HEK293 (cell line): Measurements from ENCODE around the gene TPMT.
A peak's percentile ranks its signal among the peaks of the same experiment; 100 is the strongest.

Experiments used
- BCL6B ChIP-seq: fragments of 450-650 bp; formaldehyde crosslinking; IDR thresholded peaks from 2 replicates; pipeline ENCODE4 v1.5.1; 2017; ENCODE audit warnings: missing biosample characterization, missing genetic modification characterization
- PATZ1 ChIP-seq: fragments of 450-650 bp; formaldehyde crosslinking; IDR thresholded peaks from 2 replicates; pipeline ENCODE4 v1.5.1; 2016; ENCODE audit warnings: missing biosample characterization, missing genetic modification characterization
- RBAK ChIP-seq: fragments of 450-650 bp; formaldehyde crosslinking; IDR thresholded peaks from 2 replicates; pipeline ENCODE4 v1.5.1; 2016; ENCODE audit warnings: missing biosample characterization, missing genetic modification characterization
- REST ChIP-seq: fragments of 450-650 bp; formaldehyde crosslinking; IDR thresholded peaks from 2 replicates; pipeline ENCODE4 v1.5.1; 2016; ENCODE audit warnings: missing biosample characterization, missing genetic modification characterization
- SP7 ChIP-seq: fragments of 450-650 bp; formaldehyde crosslinking; IDR thresholded peaks from 2 replicates; pipeline ENCODE4 v1.5.1; 2016; ENCODE audit warnings: missing biosample characterization, missing genetic modification characterization
- TCF7L2 ChIP-seq: IDR thresholded peaks from 2 replicates; pipeline ENCODE4 v1.6.1; 2011; ENCODE audit warnings: low read depth, mild to moderate bottlenecking, inconsistent platforms, low read length, moderate library complexity, borderline replicate concordance
- TRIM28 ChIP-seq: IDR thresholded peaks from 2 replicates; pipeline ENCODE4 v1.6.1; 2011; ENCODE audit warnings: low read length, control low read depth, borderline replicate concordance
- ZBTB10 ChIP-seq: fragments of 450-650 bp; formaldehyde crosslinking; IDR thresholded peaks from 2 replicates; pipeline ENCODE4 v1.5.1; 2016; ENCODE audit warnings: missing biosample characterization, missing genetic modification characterization
- ZNF146 ChIP-seq: fragments of 450-650 bp; formaldehyde crosslinking; IDR thresholded peaks from 2 replicates; pipeline ENCODE4 v1.5.1; 2016; ENCODE audit warnings: missing biosample characterization, missing genetic modification characterization
- ZNF148 ChIP-seq: fragments of 450-650 bp; formaldehyde crosslinking; IDR thresholded peaks from 2 replicates; pipeline ENCODE4 v1.5.0; 2017; ENCODE audit warnings: missing biosample characterization, missing genetic modification characterization, borderline replicate concordance
- ZNF16 ChIP-seq: fragments of 450-650 bp; formaldehyde crosslinking; IDR thresholded peaks from 2 replicates; pipeline ENCODE4 v1.5.1; 2016; ENCODE audit warnings: low read depth, missing biosample characterization, missing genetic modification characterization
- ZNF335 ChIP-seq: fragments of 450-650 bp; formaldehyde crosslinking; conservative IDR thresholded peaks from 2 replicates; pipeline ENCODE4 v1.5.1; 2016; ENCODE audit warnings: missing biosample characterization, missing genetic modification characterization
- ZNF354C ChIP-seq: fragments of 450-650 bp; formaldehyde crosslinking; IDR thresholded peaks from 2 replicates; pipeline ENCODE4 v1.5.1; 2016; ENCODE audit warnings: missing biosample characterization, missing genetic modification characterization, low read depth, borderline replicate concordance
- ZNF398 ChIP-seq: fragments of 450-650 bp; formaldehyde crosslinking; IDR thresholded peaks from 2 replicates; pipeline ENCODE4 v1.5.1; 2017; ENCODE audit warnings: missing biosample characterization, missing genetic modification characterization
- ZNF423 ChIP-seq: fragments of 450-650 bp; formaldehyde crosslinking; IDR thresholded peaks from 2 replicates; pipeline ENCODE4 v1.5.1; 2016; ENCODE audit warnings: missing biosample characterization, missing genetic modification characterization
- ZNF426 ChIP-seq: fragments of 450-650 bp; formaldehyde crosslinking; IDR thresholded peaks from 2 replicates; pipeline ENCODE4 v1.5.1; 2017; ENCODE audit warnings: missing biosample characterization, missing genetic modification characterization, mild to moderate bottlenecking, inconsistent platforms, moderate library complexity
- ZNF510 ChIP-seq: fragments of 450-650 bp; formaldehyde crosslinking; IDR thresholded peaks from 2 replicates; pipeline ENCODE4 v1.5.1; 2018; ENCODE audit warnings: mild to moderate bottlenecking, missing genetic modification characterization, missing biosample characterization; ENCODE audit not compliant: insufficient replicate concordance
- ZNF561 ChIP-seq: fragments of 450-650 bp; IDR thresholded peaks from 2 replicates; pipeline ENCODE4 v1.5.1; 2018; ENCODE audit warnings: missing biosample characterization, missing genetic modification characterization, borderline replicate concordance
- ZNF600 ChIP-seq: fragments of 450-650 bp; formaldehyde crosslinking; IDR thresholded peaks from 2 replicates; pipeline ENCODE4 v1.5.1; 2016; ENCODE audit warnings: missing biosample characterization, missing genetic modification characterization
- ZNF629 ChIP-seq: fragments of 450-650 bp; formaldehyde crosslinking; IDR thresholded peaks from 2 replicates; pipeline ENCODE4 v1.5.1; 2017; ENCODE audit warnings: missing biosample characterization, missing genetic modification characterization
- ZNF660 ChIP-seq: fragments of 450-650 bp; IDR thresholded peaks from 2 replicates; pipeline ENCODE4 v1.5.1; 2018; ENCODE audit warnings: missing biosample characterization, mild to moderate bottlenecking, missing genetic modification characterization
- ZNF670 ChIP-seq: fragments of 450-650 bp; formaldehyde crosslinking; IDR thresholded peaks from 2 replicates; pipeline ENCODE4 v1.5.1; 2016; ENCODE audit warnings: missing biosample characterization, missing genetic modification characterization, low read depth
- ZNF677 ChIP-seq: fragments of 450-650 bp; IDR thresholded peaks from 2 replicates; pipeline ENCODE4 v1.5.0; 2018; ENCODE audit warnings: missing biosample characterization, mild to moderate bottlenecking, missing genetic modification characterization, moderate library complexity
- ZNF701 ChIP-seq: fragments of 450-650 bp; formaldehyde crosslinking; IDR thresholded peaks from 2 replicates; pipeline ENCODE4 v1.5.1; 2016; ENCODE audit warnings: missing biosample characterization, missing genetic modification characterization
- ZNF777 ChIP-seq: fragments of 450-650 bp; formaldehyde crosslinking; IDR thresholded peaks from 2 replicates; pipeline ENCODE4 v1.5.1; 2017; ENCODE audit warnings: missing biosample characterization, missing genetic modification characterization, borderline replicate concordance
- ZSCAN23 ChIP-seq: fragments of 450-650 bp; formaldehyde crosslinking; IDR thresholded peaks from 2 replicates; pipeline ENCODE4 v1.5.1; 2016; ENCODE audit warnings: missing biosample characterization, missing genetic modification characterization

TPMT gene

GRCh38 chr6:18155864-18156421 is 1.1 kb upstream of the TPMT start (continued):
- no peak for TF ChIP-seq ZNF148 (tag by site-specific recombination)
- TF ChIP-seq ZNF510 (tag by site-specific recombination) = no peak
- peak; percentile 9; the same call in 1 of the 2 replicates for TF ChIP-seq ZNF660
- TF ChIP-seq ZSCAN23 (tag by site-specific recombination) = no peak
- TF ChIP-seq ZNF561 = no peak
- no peak for TF ChIP-seq ZNF16 (tag by site-specific recombination)
- TF ChIP-seq ZNF701 (tag by site-specific recombination) = no peak
- TF ChIP-seq ZBTB10 (tag by site-specific recombination) = 0 out of 2 replicates have a peak, but pooled peaks have one; percentile 5
- TF ChIP-seq ZNF354C (tag by site-specific recombination) = no peak
- no peak for TF ChIP-seq ZNF670
- TF ChIP-seq SP7 (tag by site-specific recombination) = no peak
- TF ChIP-seq ZNF398 (tag by site-specific recombination) = 0 out of 2 replicates have a peak, but pooled peaks have one; percentile 43
- no peak for TF ChIP-seq TRIM28
- no peak for TF ChIP-seq REST (tag by site-specific recombination)
- TF ChIP-seq ZNF146 = no peak
- no peak for TF ChIP-seq ZNF600 (tag by site-specific recombination)
- TF ChIP-seq ZNF335 (tag by site-specific recombination) = peak; percentile 53
- 0 out of 2 replicates have a peak, but pooled peaks have one; percentile 10 for TF ChIP-seq PATZ1 (tag by site-specific recombination)
- no peak for TF ChIP-seq TCF7L2
- no peak for TF ChIP-seq ZNF423 (tag by site-specific recombination)
- no peak for TF ChIP-seq RBAK (tag by site-specific recombination)
- TF ChIP-seq ZNF777 (tag by site-specific recombination) = peak; percentile 53; the same call in 1 of the 2 replicates
- no peak for TF ChIP-seq ZNF629 (tag by site-specific recombination)
- no peak for TF ChIP-seq BCL6B (tag by site-specific recombination)
- no peak for TF ChIP-seq ZNF677
- no peak for TF ChIP-seq ZNF426 (tag by site-specific recombination)
